ENCODE data around the gene UCP3. TPM values are rescaled to one million over a fixed set of nuclear protein-coding genes. Genes with fewer than 3 reads are reported as not detected.

The UCP3 gene
- total and polyA plus RNA-seq, 4 donors, result 0.07 to 1.3 (median 0.34) TPM

DNA sequence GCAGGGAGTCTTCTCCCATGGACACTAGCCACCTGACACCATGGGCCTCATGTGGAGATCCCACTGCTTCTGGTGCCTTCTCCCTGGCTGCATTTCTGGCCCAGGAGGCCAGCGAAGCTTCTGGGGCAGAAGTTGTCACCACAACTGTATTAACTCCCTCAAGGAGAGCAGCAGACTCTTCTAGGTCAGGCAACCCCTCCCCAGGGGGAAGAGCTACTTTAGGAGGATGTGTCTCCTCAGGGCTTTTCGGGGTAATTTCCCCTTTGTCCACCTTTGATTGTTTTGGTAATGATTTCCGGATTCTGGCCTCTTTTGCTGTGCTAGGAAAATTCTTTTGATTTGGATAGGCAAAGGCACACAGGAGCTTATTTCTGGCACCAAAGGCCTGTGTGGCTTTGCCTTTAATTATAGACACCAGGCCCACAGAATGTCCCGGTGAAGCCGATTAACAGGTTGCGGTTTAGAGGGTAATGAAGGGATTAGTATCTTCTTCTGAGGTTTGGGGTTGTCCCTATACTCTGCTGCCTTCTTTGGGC is 17.3 kb downstream of the UCP3 start:
- WGBS, result 92% methylated on average over 6 of the region's 6 CpGs
- no peak for DNase-seq (ENCODE audit: low spot score)
- TF ChIP-seq HNF4G (IDR thresholded peaks at IDR 0.05) (no peak), SP1 (IDR thresholded peaks at IDR 0.05) (no peak), TAF1 (conservative IDR thresholded peaks at IDR 0.05) (no peak)
- TF ChIP-seq, protein P1, sequence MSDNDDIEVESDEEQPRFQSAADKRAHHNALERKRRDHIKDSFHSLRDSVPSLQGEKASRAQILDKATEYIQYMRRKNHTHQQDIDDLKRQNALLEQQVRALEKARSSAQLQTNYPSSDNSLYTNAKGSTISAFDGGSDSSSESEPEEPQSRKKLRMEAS (IDR thresholded peaks at IDR 0.05), result no peak
- TF ChIP-seq, protein P2, sequence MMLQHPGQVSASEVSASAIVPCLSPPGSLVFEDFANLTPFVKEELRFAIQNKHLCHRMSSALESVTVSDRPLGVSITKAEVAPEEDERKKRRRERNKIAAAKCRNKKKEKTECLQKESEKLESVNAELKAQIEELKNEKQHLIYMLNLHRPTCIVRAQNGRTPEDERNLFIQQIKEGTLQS (IDR thresholded peaks at IDR 0.05), result no peak
- TF ChIP-seq, protein P3, sequence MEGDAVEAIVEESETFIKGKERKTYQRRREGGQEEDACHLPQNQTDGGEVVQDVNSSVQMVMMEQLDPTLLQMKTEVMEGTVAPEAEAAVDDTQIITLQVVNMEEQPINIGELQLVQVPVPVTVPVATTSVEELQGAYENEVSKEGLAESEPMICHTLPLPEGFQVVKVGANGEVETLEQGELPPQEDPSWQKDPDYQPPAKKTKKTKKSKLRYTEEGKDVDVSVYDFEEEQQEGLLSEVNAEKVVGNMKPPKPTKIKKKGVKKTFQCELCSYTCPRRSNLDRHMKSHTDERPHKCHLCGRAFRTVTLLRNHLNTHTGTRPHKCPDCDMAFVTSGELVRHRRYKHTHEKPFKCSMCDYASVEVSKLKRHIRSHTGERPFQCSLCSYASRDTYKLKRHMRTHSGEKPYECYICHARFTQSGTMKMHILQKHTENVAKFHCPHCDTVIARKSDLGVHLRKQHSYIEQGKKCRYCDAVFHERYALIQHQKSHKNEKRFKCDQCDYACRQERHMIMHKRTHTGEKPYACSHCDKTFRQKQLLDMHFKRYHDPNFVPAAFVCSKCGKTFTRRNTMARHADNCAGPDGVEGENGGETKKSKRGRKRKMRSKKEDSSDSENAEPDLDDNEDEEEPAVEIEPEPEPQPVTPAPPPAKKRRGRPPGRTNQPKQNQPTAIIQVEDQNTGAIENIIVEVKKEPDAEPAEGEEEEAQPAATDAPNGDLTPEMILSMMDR (IDR thresholded peaks at IDR 0.05; ENCODE audit: low read depth, low read length, missing input control), result no peak
- TF ChIP-seq, protein P4, sequence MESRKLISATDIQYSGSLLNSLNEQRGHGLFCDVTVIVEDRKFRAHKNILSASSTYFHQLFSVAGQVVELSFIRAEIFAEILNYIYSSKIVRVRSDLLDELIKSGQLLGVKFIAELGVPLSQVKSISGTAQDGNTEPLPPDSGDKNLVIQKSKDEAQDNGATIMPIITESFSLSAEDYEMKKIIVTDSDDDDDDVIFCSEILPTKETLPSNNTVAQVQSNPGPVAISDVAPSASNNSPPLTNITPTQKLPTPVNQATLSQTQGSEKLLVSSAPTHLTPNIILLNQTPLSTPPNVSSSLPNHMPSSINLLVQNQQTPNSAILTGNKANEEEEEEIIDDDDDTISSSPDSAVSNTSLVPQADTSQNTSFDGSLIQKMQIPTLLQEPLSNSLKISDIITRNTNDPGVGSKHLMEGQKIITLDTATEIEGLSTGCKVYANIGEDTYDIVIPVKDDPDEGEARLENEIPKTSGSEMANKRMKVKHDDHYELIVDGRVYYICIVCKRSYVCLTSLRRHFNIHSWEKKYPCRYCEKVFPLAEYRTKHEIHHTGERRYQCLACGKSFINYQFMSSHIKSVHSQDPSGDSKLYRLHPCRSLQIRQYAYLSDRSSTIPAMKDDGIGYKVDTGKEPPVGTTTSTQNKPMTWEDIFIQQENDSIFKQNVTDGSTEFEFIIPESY (IDR thresholded peaks at IDR 0.05), result no peak

DNA sequence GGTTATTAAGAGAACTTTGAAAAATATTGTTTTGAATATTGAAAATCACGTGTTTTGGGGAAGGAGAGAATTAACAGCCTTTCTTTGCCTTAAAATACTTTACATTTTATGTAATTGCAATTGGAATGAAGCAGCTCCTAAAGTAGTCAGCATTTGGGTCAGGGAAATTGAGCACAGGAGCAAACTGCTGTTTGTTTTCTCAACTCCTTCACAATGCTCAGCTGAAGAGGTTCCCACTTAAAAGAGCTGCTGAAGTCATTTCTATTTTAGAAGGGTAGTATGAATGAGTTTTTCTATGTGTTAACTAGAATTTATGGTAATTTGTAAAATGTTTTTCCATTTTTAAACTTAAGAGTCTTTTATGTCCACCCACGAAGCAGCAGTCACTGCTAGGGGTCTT is 18.2 kb downstream of the UCP3 start:
- H3K27me3 ChIP-seq (ENCODE audit: control insufficient read depth in 4 of 4, insufficient read depth in 4 of 4, low read length in 3 of 4), result no peaks in the 10 kb centered on the region
- WGBS, result 86% methylated on average over 2 of the region's 2 CpGs
- no peaks in the 10 kb centered on the region for H3K9me3 ChIP-seq (ENCODE audit: control insufficient read depth in 4 of 4, low read length in 3 of 4)
- DNase-seq (ENCODE audit: low spot score), result no peak
- TF ChIP-seq FOXA2 (IDR thresholded peaks at IDR 0.05), result no peak
- no peak for TF ChIP-seq GABPA (IDR thresholded peaks at IDR 0.05 in 1 of 2, conservative IDR thresholded peaks at IDR 0.05 in 1 of 2)
- TF ChIP-seq SP1 (IDR thresholded peaks at IDR 0.05), result no peak
- no peak for TF ChIP-seq YY1 (IDR thresholded peaks at IDR 0.05)
- TF ChIP-seq, protein P1 (IDR thresholded peaks at IDR 0.05), result no peak
- TF ChIP-seq, protein P2 (IDR thresholded peaks at IDR 0.05), result no peak
- TF ChIP-seq, protein P4 (IDR thresholded peaks at IDR 0.05), result no peak
- no peak for TF ChIP-seq NR2F2 (IDR thresholded peaks at IDR 0.05)
- TF ChIP-seq JUND (IDR thresholded peaks at IDR 0.05), result no peak
- no peak for TF ChIP-seq RAD21 (IDR thresholded peaks at IDR 0.05)
- TF ChIP-seq, protein P3 (IDR thresholded peaks at IDR 0.05; ENCODE audit: low read depth, low read length, missing input control), result no peak
- H3K27ac ChIP-seq (ENCODE audit: low read depth in 1 of 2, low read length in 2 of 2), result no peak overlapping the region
- no peak overlapping the region for H3K4me3 ChIP-seq (ENCODE audit: low read depth in 1 of 3, low read length in 3 of 3)
- no peaks in the 10 kb centered on the region for H3K4me1 ChIP-seq (ENCODE audit: control insufficient read depth in 4 of 4, insufficient read depth in 4 of 4, low read length in 3 of 4)
- H3K36me3 ChIP-seq (ENCODE audit: control insufficient read depth in 4 of 4, insufficient read depth in 3 of 4, low read depth in 1 of 4, low read length in 3 of 4), result no peaks in the 10 kb centered on the region
- H3K9ac ChIP-seq (ENCODE audit: low read depth in 1 of 2, low read length in 2 of 2), result no peak overlapping the region

More for the DNA sequence above, 17.3 kb downstream of the UCP3 start:
- no peak overlapping the region for H3K4me3 ChIP-seq (ENCODE audit: low read depth in 1 of 3, low read length in 3 of 3)
- H3K9me3 ChIP-seq (ENCODE audit: control insufficient read depth in 4 of 4, low read length in 3 of 4), result no peaks in the 10 kb centered on the region
- H3K36me3 ChIP-seq (ENCODE audit: control insufficient read depth in 4 of 4, insufficient read depth in 3 of 4, low read depth in 1 of 4, low read length in 3 of 4), result no peaks in the 10 kb centered on the region
- H3K27me3 ChIP-seq (ENCODE audit: control insufficient read depth in 4 of 4, insufficient read depth in 4 of 4, low read length in 3 of 4), result no peaks in the 10 kb centered on the region
- no peak overlapping the region for H3K9ac ChIP-seq (ENCODE audit: low read depth in 1 of 2, low read length in 2 of 2)
- no peaks in the 10 kb centered on the region for H3K4me1 ChIP-seq (ENCODE audit: control insufficient read depth in 4 of 4, insufficient read depth in 4 of 4, low read length in 3 of 4)
- H3K27ac ChIP-seq (ENCODE audit: low read depth in 1 of 2, low read length in 2 of 2), result no peak overlapping the region
